GM18499 (cell line): ENCODE data around the gene SKIC3.

Experiments
- ATAC-seq: cut with Tn5 transposase; IDR thresholded peaks from one replicate; pipeline ENCODE4 v1.9.1; 2021; ENCODE audit warnings: moderate number of reproducible peaks; ENCODE audit not compliant: insufficient read depth, unreplicated experiment

Gene SKIC3

DNA sequence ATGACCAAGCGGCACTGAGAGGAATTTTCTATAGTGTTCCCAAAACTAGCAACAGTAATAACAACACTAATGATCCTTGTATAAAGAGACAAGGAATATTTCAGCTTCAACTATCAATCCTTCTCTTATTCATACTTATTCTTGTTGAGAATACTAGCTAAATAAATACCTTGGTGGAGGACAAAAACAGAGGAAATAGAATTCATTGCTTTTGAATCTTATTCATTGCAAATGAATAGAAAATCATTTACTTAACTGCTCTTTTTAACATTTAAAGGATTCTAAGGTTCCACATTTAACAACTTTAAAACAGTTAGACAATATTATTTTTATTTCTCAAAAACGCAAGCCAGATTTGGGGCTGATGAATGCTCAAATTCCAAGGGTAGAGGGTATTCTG is 22.4 kb downstream of the SKIC3 start:
- no peak for ATAC-seq

DNA sequence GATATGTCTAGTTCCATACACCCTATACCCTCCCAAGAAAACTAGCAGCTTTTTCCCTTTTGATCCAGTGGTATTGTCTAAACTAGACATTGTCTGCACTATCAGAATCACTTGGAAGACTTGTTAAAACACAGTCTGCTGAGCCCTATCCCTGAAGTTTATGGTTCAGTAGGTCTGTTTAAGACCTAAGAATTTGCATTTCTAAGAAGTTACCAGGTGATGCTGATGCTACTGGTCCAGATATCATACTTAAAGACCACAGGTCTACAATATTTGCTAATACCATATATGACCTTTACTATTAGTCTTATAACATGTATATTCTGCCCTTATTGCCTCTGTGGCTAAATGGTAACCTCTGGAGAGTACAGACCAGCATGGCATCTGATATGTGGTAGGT is 23.3 kb downstream of the SKIC3 start:
- ATAC-seq: no peak

DNA sequence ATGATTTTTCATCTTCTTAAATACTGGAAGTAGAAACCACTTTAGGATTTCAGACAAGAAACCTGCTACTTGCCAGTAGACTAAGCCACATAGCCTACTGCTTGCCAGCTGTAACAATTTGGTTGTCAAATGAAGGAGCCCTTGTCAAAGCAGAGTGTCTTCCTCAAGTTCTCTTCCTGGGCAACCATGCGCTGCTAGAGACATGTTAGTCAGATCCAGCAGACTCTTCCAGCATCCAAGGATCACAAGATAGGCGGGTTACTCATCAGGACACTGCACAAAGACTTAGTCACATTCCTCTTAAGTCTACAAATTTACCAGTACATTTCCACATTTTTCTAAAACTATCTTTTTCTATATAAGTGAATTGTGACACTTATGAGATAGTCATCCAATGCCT is 24.4 kb downstream of the SKIC3 start:
- no peak for ATAC-seq

DNA sequence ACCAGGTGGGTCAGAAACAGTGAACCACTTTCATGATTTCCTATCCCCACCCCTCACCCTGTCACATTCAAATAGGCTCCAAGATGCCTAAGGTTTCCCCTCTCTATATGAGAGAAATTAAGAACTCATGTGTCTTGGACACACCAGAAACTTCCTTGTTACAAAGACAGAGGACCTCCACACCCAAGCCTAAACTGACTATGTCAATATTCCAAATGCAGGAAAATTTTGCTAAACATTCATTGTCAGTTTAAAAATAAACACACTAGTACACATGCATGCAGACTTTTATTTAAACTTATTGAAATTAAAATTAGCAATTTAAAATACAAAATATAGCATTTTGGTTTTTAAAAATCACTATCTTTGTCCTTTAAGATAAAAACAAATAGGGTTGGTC is 26.2 kb downstream of the SKIC3 start:
- no peak for ATAC-seq

DNA sequence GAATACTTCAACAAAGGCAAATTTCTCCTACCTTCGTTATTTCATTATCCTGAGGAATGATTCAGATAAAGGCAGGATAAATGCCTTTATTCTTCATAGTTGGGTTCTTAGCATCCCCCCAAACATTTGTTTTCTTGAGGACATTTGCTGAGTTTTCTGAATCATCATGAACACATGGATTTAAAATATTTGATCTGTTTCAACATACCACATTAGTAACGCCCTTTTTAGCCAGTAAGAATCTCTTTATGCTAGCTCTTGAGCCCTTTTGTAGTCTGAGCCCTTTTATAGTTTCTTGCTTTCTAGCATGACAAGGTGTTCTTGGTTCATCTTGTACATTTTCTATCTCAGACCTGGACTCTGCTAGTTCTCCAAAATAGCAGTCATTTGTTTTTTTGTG is 27.9 kb downstream of the SKIC3 start:
- no peak for ATAC-seq

DNA sequence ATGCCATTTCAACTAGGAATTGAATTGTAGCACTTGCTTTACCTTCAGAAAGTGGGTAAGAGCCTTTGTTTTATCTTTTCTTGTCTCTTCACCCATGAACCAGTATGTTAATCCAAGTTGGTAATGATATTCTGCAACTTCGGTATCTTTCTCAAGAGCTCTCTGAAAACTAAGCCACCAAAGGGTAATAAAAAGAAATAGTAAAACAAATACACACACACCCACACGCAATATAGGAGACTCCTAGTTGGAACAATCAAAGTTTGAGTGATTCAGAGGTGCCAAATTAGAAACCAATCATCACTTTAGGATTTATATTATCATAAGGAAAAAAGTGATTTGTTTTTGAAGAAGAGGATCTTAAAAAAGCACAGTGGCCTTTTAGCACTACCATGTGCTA is 30.4 kb downstream of the SKIC3 start:
- no peak for ATAC-seq

DNA sequence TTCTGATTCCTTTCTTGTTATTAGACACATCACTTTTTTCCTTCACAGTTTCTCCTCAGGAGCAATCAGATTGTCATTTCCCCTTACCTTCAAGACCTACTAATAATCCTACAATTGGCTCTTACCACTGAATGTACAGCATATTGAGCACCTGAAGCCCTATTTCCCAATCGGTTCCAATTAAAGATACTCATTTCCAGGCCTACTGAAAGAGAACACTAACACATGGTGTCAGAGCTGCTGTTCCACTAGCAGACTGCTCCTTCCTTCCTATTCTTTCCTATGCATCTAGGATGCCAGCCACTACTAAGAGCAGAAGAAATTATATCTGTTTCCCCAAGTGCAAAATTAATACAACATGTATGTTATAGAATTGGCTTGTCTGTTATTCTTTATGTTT is 34.6 kb downstream of the SKIC3 start:
- ATAC-seq: no peak

DNA sequence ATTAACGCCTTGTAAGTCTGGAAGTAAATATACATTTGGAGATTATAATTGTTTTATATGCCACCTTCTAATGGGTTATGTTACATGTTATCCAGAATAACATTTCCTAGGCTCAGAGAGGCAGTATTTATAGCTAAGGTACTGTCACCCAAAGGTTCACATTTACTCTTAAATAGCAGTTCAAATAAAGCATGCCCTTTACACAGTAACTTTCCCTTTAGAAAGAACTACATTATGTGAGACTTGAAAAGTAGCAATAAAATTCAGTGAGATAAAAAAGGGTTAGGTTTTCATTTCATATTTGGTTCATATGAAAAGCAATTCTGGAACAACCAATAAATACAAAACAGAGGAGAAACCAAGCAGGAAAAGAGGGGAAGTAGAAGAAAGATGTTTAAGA is 35.1 kb downstream of the SKIC3 start:
- ATAC-seq: no peak

DNA sequence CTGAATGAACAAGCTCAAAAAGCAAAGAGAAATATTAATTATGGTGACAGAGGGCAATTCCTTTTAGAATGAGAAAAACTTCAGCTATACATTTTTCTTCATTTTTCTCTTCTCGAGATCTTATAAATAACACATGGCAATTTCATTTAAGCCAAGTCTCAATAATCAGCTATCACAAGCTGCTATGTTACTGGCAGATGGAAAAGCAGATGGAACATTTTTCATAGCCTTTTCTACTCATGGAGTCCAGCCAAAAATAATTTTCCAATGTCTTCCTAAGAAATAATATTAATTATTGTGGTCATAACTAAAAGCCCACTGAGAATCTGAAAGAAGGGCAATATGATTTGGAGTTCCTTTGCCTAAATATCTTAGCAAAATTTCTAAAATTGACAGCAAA is 35.6 kb downstream of the SKIC3 start:
- ATAC-seq: no peak

DNA sequence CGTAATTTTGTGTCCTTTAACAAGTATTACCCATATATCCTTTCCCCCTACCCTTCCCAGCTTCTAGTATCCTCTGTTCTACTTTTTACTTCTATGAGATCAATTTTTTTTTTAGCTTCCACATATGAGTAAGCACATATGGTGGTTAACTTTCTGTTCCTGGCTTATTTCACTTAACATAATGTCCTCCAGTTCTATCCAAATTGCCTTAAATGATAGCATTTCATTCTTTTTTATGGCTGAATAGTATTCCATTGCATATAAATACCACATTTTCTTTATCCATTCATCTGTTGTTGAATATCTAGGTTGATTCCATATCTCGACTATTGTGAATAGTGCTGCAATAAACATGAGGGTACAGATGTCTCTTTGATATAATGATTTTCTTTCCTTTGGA is 36.4 kb downstream of the SKIC3 start:
- no peak for ATAC-seq

DNA sequence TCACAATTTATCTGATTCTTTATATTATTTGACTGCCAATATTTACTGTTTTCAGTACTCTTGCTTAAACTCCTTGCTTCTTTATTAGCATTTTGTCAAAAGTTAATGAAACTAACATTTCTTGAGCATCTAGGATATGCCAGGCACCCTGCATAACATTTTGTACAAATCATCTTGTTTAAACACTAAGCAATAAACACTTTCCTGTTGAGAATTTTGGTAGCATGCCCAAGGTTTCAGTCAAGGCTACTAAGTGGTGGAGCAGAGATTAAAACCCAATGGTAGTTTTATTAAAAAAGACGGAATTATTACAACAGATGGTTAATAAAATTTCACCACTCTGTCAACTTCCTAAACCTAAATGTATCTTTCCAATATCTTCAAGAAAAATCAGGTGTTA is 43.2 kb downstream of the SKIC3 start:
- no peak for ATAC-seq

DNA sequence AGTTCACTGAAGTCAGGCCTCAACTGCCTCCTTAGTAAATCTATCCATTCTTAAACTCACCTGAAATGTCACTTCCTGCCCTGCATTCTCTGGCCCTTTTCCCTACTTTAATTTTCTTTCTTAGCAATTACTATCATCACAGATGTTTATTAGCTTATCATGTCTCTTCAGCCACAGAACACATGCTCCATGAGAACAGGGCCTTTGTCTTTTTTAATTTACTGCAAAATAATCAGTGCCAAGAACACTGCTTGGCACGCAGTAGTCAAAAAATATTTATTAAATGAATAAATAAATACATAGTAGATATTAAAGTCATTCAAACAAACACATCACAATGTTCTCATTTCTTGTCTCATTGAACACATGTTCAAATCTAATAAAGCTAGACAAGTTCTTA is 46.2 kb downstream of the SKIC3 start:
- no peak for ATAC-seq
